Endothelial cell of umbilical vein (primary cell): Measurements from ENCODE around the gene C19orf44. TPM values are rescaled to one million over a fixed set of nuclear protein-coding genes. Genes with fewer than 3 reads are reported as not detected.

Experiments used
- BruUV-seq: library from RNA; stranded (reverse); fragments of 400-500 nt; replicated peaks from 2 replicates; lab custom pipeline; 2021; lab: Mats Ljungman, UMichigan
- CTCF ChIA-PET: fragments of 300-600, 350-600 bp; sonication (Branson Sonifier 250); formaldehyde crosslinking; loops from one replicate; lab custom pipeline; 2021; ENCODE audit warnings: antibody characterized with exemption, inconsistent platforms; lab: Charles Lee
- POLR2A ChIA-PET: fragments of 300-600, 350-600 bp; sonication (Branson Sonifier 250); formaldehyde crosslinking; loops from one replicate; lab custom pipeline; 2021; ENCODE audit warnings: antibody characterized with exemption, inconsistent platforms; lab: Charles Lee
- DNase-seq: peaks from one replicate; pipeline ENCODE4 v3.0.0-alpha.2; 2011; ENCODE audit warnings: low read depth, low spot score
- FAIRE-seq: peaks from 2 replicates; lab custom pipeline; 2011; peaks lifted over from hg19 to GRCh38; lab: Jason Lieb, UNC
- H2AFZ ChIP-seq: 2 replicates; pipeline ENCODE4 v1.6.0; 2012; ENCODE audit warnings: low read depth, low read length, control low read depth, inconsistent platforms
- H3K27ac ChIP-seq: 2 replicates; pipeline ENCODE4 v1.5.1; 2011; ENCODE audit warnings: low read depth, mild to moderate bottlenecking, control low read depth, low read length, moderate library complexity; ENCODE audit not compliant: insufficient read depth
- H3K27me3 ChIP-seq, 2 experiments: 2 replicates each; pipeline versions ENCODE4 v1.6.0 to v1.6.1; 2011; ENCODE audit warnings: low read length in 2 of 2, mixed read lengths in 1 of 2; ENCODE audit not compliant: control insufficient read depth in 2 of 2, insufficient read depth in 2 of 2
- H3K36me3 ChIP-seq, 2 experiments: 2 replicates in 1 of 2; 3 replicates in 1 of 2; pipeline ENCODE4 v1.5.1; 2011; ENCODE audit warnings: low read length in 2 of 2, mild to moderate bottlenecking in 1 of 2, moderate library complexity in 1 of 2; ENCODE audit not compliant: control insufficient read depth in 2 of 2, insufficient read depth in 2 of 2; ENCODE audit errors: extremely low read depth in 1 of 2
- H3K4me1 ChIP-seq: 3 replicates; pipeline ENCODE4 v1.5.1; 2011; ENCODE audit warnings: mild to moderate bottlenecking, low read length; ENCODE audit not compliant: control insufficient read depth, insufficient read depth; ENCODE audit errors: extremely low read depth
- H3K4me2 ChIP-seq: 2 replicates; pipeline ENCODE4 v1.6.1; 2011; ENCODE audit warnings: low read length, control low read depth, mixed read lengths; ENCODE audit not compliant: insufficient read depth
- H3K4me3 ChIP-seq, 3 experiments: fragments of 200-600 bp in 1 of 3; sonication (generic), shearing (Covaris generic) in 1 of 3; replicated peaks in 1 of 3; 2 replicates each; pipeline ENCODE4 v1.5.1; 2011 to 2016; ENCODE audit warnings: control low read depth in 3 of 3, low read length in 3 of 3, mild to moderate bottlenecking in 2 of 3, inconsistent platforms in 1 of 3, low read depth in 1 of 3, moderate library complexity in 1 of 3; ENCODE audit not compliant: insufficient read depth in 1 of 3
- H3K79me2 ChIP-seq: 2 replicates; pipeline ENCODE4 v1.6.0; 2012; ENCODE audit warnings: low read length, inconsistent platforms; ENCODE audit not compliant: control insufficient read depth, insufficient read depth
- H3K9ac ChIP-seq: replicated peaks from 2 replicates; pipeline ENCODE3; 2011; ENCODE audit warnings: low read length, control low read depth; ENCODE audit not compliant: insufficient read depth; ENCODE audit errors: extremely low read depth
- H3K9me1 ChIP-seq: replicated peaks from 3 replicates; pipeline ENCODE4 v1.6.0; 2011; ENCODE audit warnings: mild to moderate bottlenecking, low read length; ENCODE audit not compliant: control insufficient read depth, insufficient read depth; ENCODE audit errors: extremely low read depth
- H3K9me3 ChIP-seq: replicated peaks from 2 replicates; pipeline ENCODE4 v1.5.1; 2012; ENCODE audit warnings: low read length, inconsistent platforms; ENCODE audit not compliant: control insufficient read depth, insufficient read depth
- H4K20me1 ChIP-seq: replicated peaks from 2 replicates; pipeline ENCODE3; 2011; ENCODE audit warnings: mild to moderate bottlenecking, low read length; ENCODE audit not compliant: control insufficient read depth, insufficient read depth; ENCODE audit errors: extremely low read depth
- EZH2 ChIP-seq: IDR thresholded peaks from 2 replicates; pipeline ENCODE4 v1.6.1; 2012; ENCODE audit warnings: borderline replicate concordance, low read depth, mild to moderate bottlenecking, moderate library complexity, low read length, inconsistent platforms; ENCODE audit not compliant: severe bottlenecking
- GATA2 ChIP-seq: IDR thresholded peaks from 2 replicates; pipeline ENCODE4 v1.7.0; 2011; ENCODE audit warnings: low read depth, mild to moderate bottlenecking, moderate library complexity, mixed read lengths, low read length; ENCODE audit not compliant: insufficient read length, insufficient read depth
- MYC ChIP-seq: IDR thresholded peaks from one replicate; pipeline ENCODE4 v1.6.1; 2011; ENCODE audit warnings: mild to moderate bottlenecking, low read depth, low read length
- POLR2AphosphoS5 ChIP-seq: IDR thresholded peaks from 2 replicates; pipeline ENCODE4 v1.6.1; 2012; ENCODE audit warnings: low read depth, mild to moderate bottlenecking, control low read depth, low read length, moderate library complexity; ENCODE audit not compliant: insufficient read depth
- dilution Hi-C: fragments of 300-500 bp; cut with MboI; formaldehyde crosslinking; loops from one replicate; pipeline ENCODE4 v1.15.0; 2019; ENCODE audit warnings: low sequenced_read_pairs; ENCODE audit not compliant: extremely low pct_ligation_motif_present
- intact Hi-C: fragments of 100-400 bp; cut with micrococcal nuclease; formaldehyde crosslinking; loops from one replicate; pipeline ENCODE4 v1.10.0; 2022
- polyA plus RNA-seq, 4 experiments: library from polyadenylated mRNA; depleted of rRNA in 3 of 4; stranded (reverse) in 3 of 4; unstranded in 1 of 4; fragments of >200 nt; gene quantifications; 2 replicates each; pipeline versions ENCODE4 v1.2.1 to v1.2.3, GENCODE V29; 2011 to 2012; ENCODE audit warnings: missing spikeins in 1 of 4
- total RNA-seq: library from RNA; stranded (reverse); gene quantifications from 2 replicates; pipeline ENCODE4 v1.2.3, GENCODE V29; 2021
- TF ChIP-seq, protein P1 (sequence below), 2 donors: IDR thresholded peaks; 1 replicate in 1 of 2; 2 replicates in 1 of 2; pipeline ENCODE4 v1.5.1; 2011; ENCODE audit warnings: low read length in 2 of 2, mild to moderate bottlenecking in 2 of 2, moderate library complexity in 2 of 2, control low read depth in 1 of 2, inconsistent platforms in 1 of 2, low read depth in 1 of 2; ENCODE audit not compliant: insufficient read depth in 1 of 2; ENCODE audit errors: extremely low read depth in 1 of 2

C19orf44 gene
- total and polyA plus RNA-seq, 2 donors (not counting 3 experiments of a cell fraction or from before 2014, with no cell fraction given), result 3.5 to 4.3 TPM

DNA sequence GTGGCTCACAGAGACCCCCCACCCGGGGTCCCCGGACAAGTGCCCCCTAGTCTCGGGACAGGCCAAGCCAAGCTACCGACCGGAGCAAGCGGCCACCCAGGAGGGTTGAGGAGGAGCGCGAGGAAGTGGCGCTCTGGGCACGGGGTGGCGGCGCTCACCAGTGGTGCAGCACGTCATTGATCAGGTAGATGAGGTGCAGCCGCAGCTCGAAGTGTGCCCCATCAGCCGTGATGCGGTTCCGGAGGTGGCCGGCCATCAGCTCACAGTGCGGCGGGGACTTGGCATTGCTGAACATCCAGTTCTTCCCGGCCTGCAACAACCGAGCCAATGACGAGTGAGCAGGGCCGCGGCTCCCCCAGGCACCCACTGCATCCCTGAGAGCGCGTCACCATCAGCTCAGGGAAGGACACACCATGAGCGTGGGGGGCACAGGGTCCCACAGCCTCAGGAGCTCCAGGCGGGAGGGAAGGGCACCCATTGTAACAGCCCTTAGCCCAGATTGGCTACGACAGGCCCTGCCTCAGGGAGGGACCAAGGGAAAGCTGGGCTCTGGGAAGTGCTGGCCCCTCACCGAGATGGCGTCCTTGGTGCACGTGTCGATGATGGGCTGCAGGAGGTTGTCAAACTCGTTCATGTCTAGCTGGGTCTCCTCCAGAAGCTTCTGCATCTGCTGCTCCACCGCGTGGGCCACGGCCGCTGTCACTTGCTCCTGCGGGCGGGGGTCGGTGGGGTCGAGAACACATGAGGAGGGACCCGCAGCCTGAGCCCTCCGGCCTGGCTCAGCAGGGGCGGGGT is 36.4 kb downstream of the C19orf44 start:
- no peaks in the 10 kb centered on the region for H3K27me3 ChIP-seq
- ChIA-PET POLR2A (no interaction called here), CTCF (no interaction called here)
- intact Hi-C loops, result no loop called here
- DNase-seq (no peak), FAIRE-seq (no peak)
- no peaks in the 10 kb centered on the region for H4K20me1 ChIP-seq
- TF ChIP-seq MYC, result no peak
- H3K36me3 ChIP-seq, result peaks cover 14 to 71% of the 10 kb centered on the region in 2 experiments
- dilution Hi-C loops, result no loop called here
- H2AFZ ChIP-seq, result no peak overlapping the region
- no peak overlapping the region for H3K4me3 ChIP-seq
- H3K27ac ChIP-seq, result no peak overlapping the region
- no peak overlapping the region for H3K4me2 ChIP-seq
- peaks cover 21% of the 10 kb centered on the region for H3K79me2 ChIP-seq
- no TSS peak for BruUV-seq
- no peaks in the 10 kb centered on the region for H3K4me1 ChIP-seq
- H3K9me3 ChIP-seq, result no peaks in the 10 kb centered on the region
- no peaks in the 10 kb centered on the region for H3K9me1 ChIP-seq
- no peak overlapping the region for H3K9ac ChIP-seq

GRCh38 chr19:16535381-16535780 is 39.2 kb downstream of the C19orf44 start:
- FAIRE-seq (no peak), DNase-seq (no peak)
- dilution Hi-C loops (no loop called here), intact Hi-C loops (no loop called here)
- no TSS peak for BruUV-seq
- H3K9me1 ChIP-seq, result no peaks in the 10 kb centered on the region
- no peak overlapping the region for H3K27ac ChIP-seq
- H3K36me3 ChIP-seq, result peaks cover 19 to 60% of the 10 kb centered on the region in 2 experiments
- H3K4me3 ChIP-seq, result no peak overlapping the region
- no peak overlapping the region for H3K4me2 ChIP-seq
- no peak overlapping the region for H3K9ac ChIP-seq
- no peaks in the 10 kb centered on the region for H4K20me1 ChIP-seq
- POLR2A ChIA-PET, result no interaction called here
- H3K9me3 ChIP-seq, result no peaks in the 10 kb centered on the region
- CTCF ChIA-PET, result interaction anchor here (1.2 kb wide), 1 partner anchor 52 kb away, joined by 3 read pairs; no protein-coding TSS in a partner anchor
- H3K79me2 ChIP-seq, result peaks cover 45% of the 10 kb centered on the region
- no peaks in the 10 kb centered on the region for H3K4me1 ChIP-seq
- no peak overlapping the region for H2AFZ ChIP-seq
- TF ChIP-seq, protein P1, sequence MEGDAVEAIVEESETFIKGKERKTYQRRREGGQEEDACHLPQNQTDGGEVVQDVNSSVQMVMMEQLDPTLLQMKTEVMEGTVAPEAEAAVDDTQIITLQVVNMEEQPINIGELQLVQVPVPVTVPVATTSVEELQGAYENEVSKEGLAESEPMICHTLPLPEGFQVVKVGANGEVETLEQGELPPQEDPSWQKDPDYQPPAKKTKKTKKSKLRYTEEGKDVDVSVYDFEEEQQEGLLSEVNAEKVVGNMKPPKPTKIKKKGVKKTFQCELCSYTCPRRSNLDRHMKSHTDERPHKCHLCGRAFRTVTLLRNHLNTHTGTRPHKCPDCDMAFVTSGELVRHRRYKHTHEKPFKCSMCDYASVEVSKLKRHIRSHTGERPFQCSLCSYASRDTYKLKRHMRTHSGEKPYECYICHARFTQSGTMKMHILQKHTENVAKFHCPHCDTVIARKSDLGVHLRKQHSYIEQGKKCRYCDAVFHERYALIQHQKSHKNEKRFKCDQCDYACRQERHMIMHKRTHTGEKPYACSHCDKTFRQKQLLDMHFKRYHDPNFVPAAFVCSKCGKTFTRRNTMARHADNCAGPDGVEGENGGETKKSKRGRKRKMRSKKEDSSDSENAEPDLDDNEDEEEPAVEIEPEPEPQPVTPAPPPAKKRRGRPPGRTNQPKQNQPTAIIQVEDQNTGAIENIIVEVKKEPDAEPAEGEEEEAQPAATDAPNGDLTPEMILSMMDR (IDR thresholded peaks at IDR 0.05; ENCODE audit: extremely low read depth in 1 of 2, insufficient read depth in 1 of 2, low read depth in 1 of 2, low read length in 2 of 2), result no peak
- TF ChIP-seq POLR2AphosphoS5 (no peak), GATA2 (no peak), EZH2 (no peak)
- no peaks in the 10 kb centered on the region for H3K27me3 ChIP-seq
